SW 1271 (cell line): Measurements from ENCODE around the gene TRIM59.
"Not testable (repeated sequence)": the region's sequence is repeated elsewhere in the genome, so short reads cannot be mapped to it uniquely, and the experiment has no call there.

Source experiments
- DNase-seq, 2 experiments: peaks; one replicate each; lab custom pipeline; 2025; lab: John Stamatoyannopoulos, UW

Gene TRIM59

DNA sequence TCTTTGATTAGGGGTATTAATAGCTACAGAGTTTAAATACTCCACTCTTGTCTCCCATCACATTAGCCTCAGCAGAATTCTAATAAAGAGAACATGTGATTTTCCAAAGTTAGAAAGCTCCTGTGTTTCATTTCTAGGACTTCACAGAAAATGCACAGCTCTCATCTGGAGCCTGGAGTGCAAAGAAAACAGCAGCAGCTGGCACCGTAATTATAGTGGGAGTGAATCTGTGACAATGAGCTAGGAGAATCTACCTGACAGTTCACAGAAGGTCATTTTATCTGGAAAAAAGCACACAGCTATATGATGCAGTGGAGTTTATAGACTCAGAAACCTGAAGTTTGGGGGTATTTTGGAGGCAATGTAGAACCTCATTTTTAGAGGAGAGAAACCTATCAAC lies 5.4 kb upstream of the TRIM59 start:
- DNase-seq, result no peak

DNA sequence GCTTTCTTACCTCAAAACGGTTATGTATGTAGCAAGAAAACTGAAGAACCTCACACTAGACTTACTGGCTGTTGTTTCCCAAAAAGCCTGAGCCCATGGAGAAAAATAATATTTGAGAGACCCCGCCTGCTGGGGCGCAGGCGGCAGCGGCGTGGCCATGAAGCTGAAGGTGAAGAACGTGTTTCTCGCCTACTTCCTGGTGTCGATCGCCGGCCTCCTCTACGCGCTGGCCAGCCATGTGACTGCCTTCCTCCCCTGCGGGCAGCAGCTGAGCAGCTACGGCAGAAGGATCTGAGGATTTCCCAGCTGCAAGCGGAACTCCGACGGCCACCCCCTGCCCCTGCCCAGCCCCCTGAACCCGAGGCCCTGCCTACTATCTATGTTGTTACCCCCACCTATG lies 2.7 kb upstream of the TRIM59 start:
- not testable (repeated sequence) for DNase-seq

DNA sequence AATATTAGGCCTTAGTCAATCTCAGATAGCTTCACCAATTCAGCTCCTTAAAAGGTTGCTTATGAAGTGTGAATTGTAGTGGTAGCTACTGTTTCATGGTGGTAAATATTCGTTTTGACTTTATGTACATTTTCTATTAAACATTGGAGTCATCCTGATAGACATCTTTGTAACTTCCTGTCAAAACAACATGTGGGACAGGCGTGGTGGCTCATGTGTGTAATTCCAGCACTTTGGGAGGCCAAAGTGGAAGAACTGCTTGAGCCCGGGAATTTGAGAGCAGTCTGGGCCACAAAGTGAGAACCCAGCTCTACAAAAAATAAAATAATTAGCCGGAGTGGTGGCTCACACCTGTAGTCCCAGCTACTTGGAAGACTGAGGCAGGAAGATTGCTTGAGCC lies 2.0 kb upstream of the TRIM59 start:
- DNase-seq, result no peak

DNA sequence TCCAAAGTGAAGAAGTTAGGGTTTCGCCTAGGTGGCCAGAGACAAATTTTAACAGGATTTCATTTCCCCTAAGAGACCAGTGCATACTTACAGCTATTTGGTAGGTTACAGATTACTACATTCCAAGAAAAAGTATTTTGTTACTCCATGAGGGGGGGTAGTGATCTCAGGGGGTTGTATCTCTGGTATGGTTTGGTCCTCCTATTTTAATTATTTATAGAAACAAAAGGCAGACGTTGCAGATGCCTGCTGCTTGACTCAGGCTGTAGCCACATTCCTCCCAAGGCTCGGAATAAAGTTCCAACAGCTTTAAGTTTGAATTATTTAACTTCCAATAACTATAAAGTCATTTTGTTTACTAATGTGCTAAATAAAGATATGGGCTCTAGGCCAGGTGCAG lies 1.3 kb upstream of the TRIM59 start:
- DNase-seq, result no peak

DNA sequence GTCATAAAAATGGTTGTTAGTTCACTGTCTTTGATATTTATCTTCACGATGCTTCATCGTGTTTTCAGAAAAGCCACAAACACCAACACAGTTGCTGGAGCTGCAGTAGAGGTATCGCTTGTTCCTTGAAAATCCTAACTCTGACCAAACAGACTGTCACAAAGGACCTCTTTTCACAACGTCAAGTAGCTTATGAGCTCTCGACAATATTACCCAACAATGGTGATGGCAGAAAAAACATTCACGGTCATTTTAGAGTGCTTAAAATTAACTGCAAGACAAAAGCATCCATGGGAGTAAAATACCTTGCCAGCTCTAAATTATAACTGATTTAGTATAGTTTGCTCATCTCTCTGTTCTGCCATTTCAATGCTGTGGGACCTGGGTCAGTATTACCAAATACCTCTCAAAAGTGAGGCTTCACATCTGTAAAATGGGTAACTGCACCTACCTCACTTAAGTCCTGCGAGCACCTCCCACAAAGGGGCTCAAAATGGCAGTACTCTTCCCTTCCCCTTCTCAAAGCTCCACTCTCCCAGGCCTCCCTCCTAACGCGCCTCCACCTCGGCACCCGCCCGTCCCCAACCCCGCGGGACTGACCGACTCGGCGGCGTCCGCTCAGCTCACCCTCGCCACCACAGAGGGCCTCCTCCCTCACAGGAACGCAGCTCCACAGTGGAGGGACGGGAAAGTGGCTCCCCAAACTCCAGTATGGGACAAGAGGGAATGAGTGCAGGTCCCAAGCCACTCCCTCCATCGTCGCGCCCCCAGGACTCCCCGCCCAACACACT lies 546 bp downstream of the TRIM59 start:
- peak; percentile 44 to 76 for DNase-seq

DNA sequence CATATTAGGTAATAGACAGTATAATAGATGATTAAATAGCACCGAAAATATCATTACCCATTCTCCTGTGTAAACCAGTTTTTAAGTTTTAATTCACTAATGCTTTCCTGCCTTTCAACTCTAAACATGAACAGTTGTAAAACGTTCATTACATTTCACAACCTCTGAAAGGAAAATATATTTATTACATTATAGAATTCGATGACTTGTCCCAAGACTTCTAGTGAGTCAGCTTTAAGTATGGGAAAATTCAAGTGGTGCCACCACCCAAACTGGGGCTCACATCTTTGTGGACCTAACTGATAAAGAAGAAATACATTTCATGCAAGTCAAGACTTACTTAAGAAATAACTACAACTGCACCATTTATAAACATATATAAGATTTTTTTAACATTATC lies 2.0 kb downstream of the TRIM59 start:
- DNase-seq, result no peak

DNA sequence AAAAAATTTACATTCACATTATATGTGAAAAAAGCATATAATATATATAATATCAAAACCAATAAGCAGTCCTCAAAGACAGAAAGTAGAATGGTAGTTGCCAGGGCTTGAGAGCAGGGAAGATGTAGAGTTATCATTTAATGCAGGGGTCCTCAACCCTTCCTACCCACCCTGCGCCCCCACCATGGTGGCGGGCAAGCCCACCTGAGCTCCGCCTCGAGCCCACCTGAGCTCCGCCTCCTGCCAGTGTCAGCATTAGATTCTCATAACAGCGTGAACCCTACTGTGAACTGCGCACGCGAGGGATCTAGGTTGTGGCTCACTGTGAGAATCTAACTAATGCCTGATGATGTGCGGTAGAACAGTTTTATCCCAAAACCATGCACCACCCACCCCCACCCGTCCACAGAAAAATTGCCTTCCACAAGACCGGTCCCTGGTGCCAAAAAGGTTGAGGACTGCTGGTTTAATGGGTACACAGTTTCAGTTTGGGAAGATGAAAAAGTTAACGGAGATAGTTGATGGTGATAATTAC lies 3.0 kb downstream of the TRIM59 start:
- DNase-seq, result no peak

DNA sequence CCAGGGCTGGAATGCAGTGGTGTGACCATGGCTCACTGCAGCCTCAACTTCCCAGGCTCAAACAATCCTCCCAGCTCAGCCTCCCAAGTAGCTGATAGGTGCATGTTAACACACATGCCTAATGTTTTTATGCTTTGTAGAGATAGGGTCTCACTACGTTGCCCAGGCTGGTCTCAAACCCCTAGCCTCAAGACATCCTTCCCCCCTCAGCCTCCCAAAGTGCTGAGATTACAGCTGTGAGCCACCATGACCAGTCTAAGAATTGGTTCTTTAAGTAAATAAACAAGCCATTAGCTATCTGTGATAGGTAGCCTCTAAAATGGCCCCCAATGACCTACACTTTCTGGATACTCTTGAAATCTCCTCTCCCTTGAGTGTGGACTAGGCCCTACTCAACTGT lies 3.7 kb downstream of the TRIM59 start:
- DNase-seq, result no peak

DNA sequence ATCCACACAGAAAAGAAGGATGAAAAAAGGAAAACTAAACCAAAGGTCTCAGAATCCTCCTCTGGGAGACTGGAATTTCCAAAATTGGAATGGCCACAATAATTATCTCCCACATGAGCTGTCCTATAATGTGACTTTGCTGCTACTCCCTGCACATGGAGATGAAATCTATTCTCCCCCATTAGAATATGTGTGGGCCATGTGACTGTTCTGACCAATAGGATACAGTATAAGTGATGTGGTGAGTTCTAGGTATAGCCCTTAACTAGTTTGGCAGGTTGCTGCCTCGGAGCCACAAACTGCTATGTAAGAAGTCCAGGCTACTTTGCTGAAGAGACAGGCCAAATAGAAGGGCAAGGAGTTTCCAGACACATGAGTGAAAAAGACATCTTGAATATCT lies 5.2 kb downstream of the TRIM59 start:
- no peak for DNase-seq

DNA sequence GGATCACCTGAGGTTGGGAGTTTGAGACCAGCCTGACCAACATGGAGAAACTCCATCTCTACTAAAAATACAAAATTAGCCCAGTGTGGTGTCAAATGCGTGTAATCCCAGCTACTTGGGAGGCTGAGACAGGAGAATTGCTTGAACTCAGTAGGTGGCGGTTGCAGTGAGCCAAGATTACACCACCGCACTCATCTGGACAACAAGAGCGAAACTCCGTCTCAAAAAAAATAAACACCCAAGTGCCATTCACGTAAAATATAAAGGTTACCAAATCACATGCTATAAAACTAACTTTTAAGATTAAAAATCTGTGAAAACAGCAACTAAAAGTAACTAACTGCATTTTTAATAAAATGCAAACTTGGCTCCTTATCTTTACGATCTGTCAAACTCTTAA lies 8.9 kb downstream of the TRIM59 start:
- no peak for DNase-seq

DNA sequence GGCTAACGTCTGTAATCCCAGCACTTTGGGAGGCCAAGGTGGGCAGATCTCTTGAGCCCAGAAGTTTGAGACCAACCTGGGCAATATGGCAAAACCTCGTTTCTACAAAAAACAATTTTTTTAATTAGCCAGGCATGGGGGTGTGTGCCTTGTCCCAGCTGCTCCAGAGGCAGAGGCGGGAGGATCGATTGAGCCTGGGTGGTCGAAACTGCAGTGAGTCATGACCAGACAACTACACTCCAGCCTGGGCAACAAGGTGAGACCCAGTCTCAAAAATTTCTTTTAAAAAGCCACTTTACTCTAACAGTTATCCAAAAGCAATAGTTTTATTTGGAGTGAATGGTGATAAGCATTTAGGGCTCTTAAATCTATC lies 12.5 kb downstream of the TRIM59 start:
- no peak for DNase-seq

DNA sequence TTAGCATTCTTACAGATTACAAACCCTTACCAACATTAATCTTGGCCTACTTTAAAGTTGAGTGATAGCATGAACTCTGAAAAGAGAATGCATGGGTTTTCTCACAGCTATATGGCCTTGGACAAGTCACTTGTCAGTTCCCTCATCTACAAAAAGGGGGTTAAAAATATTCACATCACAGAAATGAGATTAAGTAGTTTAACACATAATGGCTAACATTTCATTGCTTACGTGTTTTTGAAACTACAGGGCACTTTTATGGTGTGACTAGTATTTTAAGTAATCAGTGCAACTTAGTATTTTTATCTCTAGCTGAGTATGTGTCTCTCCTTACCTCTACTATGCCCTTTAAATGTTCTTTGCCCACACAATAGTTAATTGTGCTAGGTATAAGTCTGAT lies 13.8 kb downstream of the TRIM59 start:
- no peak for DNase-seq

DNA sequence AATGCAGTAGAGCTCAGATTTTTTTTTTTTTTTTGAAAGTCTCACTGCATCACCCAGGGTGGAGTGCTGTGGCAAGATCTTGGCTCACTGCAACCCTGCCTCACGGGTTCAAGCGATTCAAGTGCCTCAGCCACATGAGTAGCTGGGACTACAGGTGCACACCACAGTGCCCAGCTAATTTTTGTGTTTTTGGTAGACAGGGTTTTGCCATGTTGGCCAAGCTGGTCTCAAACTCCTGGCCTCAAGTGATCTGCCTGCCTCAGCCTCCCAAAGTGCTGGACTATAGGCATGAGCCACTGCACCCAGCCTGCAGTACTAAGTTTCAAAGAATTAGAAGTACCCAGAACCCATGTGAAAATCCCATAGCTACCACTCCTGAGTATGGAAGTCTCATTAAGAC lies 14.5 kb downstream of the TRIM59 start:
- no peak for DNase-seq

DNA sequence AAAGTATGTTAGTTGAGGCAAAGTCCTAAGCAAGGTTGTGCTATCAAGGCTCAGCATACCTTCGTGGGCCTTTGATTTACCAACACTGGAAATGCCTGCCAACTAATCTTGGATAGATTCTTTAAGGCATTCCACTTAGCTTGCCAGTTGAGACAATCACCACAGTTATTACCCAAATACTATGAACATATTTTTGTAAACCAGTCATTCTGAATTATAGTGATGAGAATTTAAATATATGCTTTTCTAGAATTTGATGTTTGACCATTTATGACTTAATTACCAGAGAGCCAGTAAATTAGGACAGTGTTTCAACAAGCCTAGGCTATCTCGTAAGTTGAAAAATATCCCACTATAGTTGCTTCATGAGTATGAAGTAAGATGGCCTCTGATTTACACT lies 15.5 kb downstream of the TRIM59 start:
- no peak for DNase-seq

DNA sequence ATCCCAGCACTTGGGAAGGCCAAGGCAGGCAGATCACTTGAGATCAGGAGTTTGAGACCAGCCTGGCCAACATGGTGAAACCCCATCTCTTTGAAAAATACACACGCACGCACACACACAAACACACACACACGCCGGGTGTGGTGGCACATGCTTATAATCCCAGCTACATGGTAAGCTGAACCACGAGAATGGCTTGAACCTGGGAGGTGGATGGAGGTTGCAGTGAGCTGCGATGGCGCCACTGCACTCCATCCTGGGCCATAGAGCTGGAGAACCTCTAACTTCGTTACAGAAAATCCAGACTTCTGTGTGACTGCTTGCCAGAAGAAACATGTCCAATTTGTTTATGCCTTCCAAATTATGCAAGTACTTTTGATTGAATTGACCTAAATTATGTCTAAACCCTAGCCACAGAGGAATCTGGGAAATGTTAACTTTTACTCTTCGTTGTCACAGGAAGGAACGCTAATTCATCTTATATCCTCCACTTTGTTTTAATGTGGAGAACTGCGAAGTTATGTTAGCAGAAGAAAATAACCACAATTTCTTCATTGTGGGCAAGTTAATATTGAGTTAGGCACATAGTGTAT lies 21.7 kb downstream of the TRIM59 start:
- no peak for DNase-seq

DNA sequence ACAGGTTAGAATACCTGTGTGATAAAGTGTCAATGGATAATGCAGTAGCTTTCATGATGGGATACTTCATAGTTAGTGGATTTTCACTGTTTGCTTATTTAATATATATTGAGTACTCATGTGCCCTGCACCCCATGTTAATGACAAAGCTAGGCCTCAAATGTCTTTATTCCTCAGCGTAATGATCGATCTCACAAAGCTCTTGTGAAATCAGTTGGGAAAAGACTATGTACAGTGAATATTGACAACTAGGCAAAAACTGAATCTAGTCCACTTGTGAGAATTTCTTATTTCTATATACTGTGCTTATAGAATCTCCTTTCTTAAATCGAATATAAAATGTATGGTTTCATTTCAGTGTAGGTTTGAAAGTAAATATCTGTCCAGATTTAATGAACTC lies 32.3 kb downstream of the TRIM59 start:
- DNase-seq, result no peak

DNA sequence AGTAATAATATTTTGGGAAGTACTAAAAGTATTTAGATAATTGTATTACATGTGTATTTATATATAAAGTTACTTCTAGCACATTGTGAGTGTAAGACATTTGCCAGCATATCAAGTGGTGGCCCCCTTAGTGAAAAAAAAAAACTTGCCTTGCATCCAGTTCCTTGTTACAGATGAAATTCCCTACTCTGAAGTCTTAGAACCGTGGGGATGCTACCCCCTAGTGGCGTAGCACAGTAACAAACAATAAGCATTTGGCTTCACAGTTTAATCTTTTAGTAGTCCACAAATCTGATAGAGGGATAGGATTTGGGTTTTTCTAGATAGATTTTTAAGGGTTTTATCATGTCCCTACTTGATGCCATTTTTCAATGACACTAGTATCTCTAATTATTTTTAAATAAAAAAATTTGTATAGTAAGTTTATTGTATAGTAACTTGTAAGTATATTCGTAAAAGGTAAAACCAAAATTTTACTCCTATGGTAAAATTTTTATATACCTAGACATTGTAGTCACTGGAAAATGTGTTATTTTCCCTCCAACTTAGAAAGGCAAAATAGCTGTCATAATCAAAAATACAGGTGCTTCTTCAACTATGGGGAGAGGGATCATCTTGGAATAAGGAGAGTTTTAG lies 35.9 kb downstream of the TRIM59 start:
- DNase-seq, result peak; percentile 26 to 79

DNA sequence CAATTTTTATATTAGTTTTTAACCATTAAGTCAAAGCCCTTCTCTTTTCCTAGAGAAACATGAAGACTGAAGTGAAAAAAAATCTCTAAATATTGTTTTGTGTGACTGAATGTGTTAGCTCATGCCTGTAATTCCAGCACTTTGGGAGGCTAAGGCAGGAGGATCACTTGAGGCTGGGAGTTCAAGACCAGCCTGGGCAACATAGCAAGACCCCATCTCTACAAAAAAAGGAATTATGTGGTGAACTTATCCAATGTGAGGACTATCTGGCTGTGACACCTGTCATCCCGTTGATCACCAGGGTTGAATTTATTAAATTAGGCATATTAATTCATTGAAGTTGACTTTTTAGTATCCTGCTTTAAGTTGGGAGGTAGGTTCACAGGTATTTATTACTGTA lies 37.1 kb downstream of the TRIM59 start:
- no peak for DNase-seq

DNA sequence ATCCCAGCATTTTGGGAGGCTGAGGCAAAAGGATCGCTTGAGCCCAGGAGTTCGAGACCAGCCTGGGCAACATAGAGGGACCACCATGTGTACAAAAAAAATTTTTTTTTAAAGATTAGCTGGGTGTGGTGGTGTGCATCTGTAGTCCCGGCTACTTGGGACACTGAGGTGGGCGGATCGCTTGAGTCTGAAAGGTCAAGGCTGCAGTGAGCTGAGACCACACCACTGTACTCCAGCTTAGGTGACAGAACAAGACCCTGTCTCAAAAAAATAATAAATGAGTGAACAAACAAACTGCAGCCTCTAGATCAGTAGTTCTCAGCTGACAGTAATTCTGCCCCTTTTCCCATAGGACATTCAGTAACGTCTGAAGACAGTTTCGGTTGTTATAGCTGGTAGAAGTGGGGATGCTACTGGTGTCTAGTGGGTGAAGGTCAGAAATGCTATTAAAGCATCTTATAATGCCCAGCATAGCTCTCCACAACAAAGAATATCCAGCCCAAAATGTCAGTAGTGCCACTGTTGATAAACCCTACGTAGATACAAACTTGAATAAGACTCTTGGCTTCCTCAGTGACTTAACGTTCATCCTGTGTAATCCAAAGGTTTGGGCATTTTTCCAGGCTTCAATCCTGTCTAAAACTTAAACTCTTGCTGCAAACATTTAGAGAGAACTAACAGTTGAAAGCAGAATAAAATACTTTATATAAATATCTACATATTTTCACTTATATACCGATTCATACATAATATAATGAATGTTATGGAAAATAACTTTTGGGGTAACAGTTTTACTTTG lies 39.6 kb downstream of the TRIM59 start:
- no peak for DNase-seq

DNA sequence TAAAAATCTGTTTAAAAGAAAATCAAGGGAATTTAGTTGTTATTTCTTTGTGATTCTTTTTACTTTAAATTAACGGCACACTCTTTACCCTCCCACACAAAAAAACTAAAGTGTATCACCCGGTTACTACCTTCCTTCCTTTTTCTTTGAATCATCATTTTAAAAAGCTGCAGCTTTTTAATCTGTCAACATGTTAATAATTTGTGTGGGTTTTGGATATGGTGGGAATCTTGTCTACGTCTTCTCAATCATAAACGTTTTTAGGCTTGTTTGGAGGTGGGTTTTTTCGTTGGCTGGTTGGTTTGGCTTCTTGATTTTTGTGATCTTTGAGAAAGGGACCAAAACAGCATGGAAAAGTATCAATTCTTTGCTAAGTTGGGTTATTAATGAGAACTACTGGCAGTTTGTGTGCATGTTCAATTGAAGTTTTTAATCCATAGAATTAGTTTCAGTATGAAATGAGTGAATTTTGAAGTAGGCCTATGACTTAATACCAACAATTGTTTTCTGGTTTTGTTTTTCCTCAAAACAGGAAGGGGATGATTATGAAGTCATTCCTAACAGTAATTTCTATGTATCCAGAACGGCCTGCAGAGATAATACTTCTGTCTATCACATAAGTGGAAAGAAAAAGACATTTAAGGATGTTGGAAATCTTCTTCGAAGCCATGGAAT lies 45.7 kb downstream of the TRIM59 start:
- DNase-seq, result peak in 1 of 2 experiments; percentile 35

DNA sequence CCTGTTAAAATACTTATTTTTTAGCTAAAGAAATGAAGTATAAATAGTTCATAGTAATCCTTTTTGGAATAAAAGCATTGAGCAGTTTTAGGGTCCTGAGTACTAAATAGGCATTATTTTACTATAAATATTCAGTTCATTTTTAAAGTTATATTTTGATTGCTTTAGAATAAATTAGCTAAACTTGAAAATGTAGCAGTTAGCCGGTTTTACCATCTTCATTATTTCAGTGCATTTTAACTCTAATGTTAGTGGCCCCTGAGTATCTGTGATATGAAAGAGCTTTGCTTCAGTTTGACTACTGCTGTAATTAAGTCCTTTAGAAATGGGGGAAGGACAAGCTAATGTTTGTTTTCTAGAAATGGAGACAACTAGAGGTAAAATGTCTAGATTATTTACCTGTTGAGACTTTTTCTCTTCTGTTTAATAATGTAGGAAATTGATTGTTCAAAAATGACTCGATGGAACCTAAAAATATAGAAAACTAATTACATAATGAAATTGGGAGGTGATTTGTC lies 46.5 kb downstream of the TRIM59 start:
- DNase-seq, result peak in 1 of 2 experiments; percentile 16
